ENCODE measurements around the gene FOXP1. TPM values are rescaled to one million over a fixed set of nuclear protein-coding genes. Genes with fewer than 3 reads are reported as not detected.

The FOXP1 gene
- polyA plus RNA-seq, 1 donor from 2014 or later: 5.6 TPM

GRCh38 chr3:71312461-71312860, 271.1 kb downstream of the FOXP1 start:
- H3K79me2 ChIP-seq (replicated peaks; ENCODE audit: insufficient read depth, low read length): no peaks in the 10 kb centered on the region

GRCh38 chr3:71311661-71312046, 271.9 kb downstream of the FOXP1 start:
- no peak overlapping the region for H2AFZ ChIP-seq (ENCODE audit: low read depth, low read length)
- no peaks in the 10 kb centered on the region for H3K79me2 ChIP-seq (replicated peaks; ENCODE audit: insufficient read depth, low read length)
- H3K9me2 ChIP-seq (ENCODE audit: insufficient read depth, low read length): no peaks in the 10 kb centered on the region
- H3K36me3 ChIP-seq (ENCODE audit: insufficient read depth, low read length): no peaks in the 10 kb centered on the region
- no peak overlapping the region for H3K4me3 ChIP-seq (ENCODE audit: low read length)
- H4K20me1 ChIP-seq (ENCODE audit: insufficient read depth): no peaks in the 10 kb centered on the region
- no peak overlapping the region for H3K9ac ChIP-seq (ENCODE audit: low read length)
- H3F3A ChIP-seq (ENCODE audit: insufficient read depth, low read length, poor library complexity, severe bottlenecking): no peaks in the 10 kb centered on the region
- H3K27me3 ChIP-seq (ENCODE audit: insufficient read depth, low read depth, low read length): no peaks in the 10 kb centered on the region
- H3K27ac ChIP-seq (ENCODE audit: low read length): no peak overlapping the region
- H3K9me3 ChIP-seq (ENCODE audit: low read length): no peaks in the 10 kb centered on the region
- H3K4me2 ChIP-seq (ENCODE audit: low read length): no peak overlapping the region
- TF ChIP-seq CTCF (IDR thresholded peaks at IDR 0.05; ENCODE audit: poor library complexity, severe bottlenecking): no peak
- no peak for TF ChIP-seq MXI1 (conservative IDR thresholded peaks at IDR 0.05; ENCODE audit: poor library complexity, severe bottlenecking)
- no peak for TF ChIP-seq EZH2 (IDR thresholded peaks at IDR 0.05; ENCODE audit: borderline replicate concordance, insufficient read depth, low read length, poor library complexity, severe bottlenecking)
- TF ChIP-seq TAF1 (IDR thresholded peaks at IDR 0.05; ENCODE audit: low read depth): no peak
- no peak for TF ChIP-seq SMC3 (conservative IDR thresholded peaks at IDR 0.05; ENCODE audit: poor library complexity)
- no peak for TF ChIP-seq REST (IDR thresholded peaks at IDR 0.05; ENCODE audit: borderline replicate concordance)

More at GRCh38 chr3:71312461-71312860, 271.1 kb downstream of the FOXP1 start:
- no peaks in the 10 kb centered on the region for H3F3A ChIP-seq (ENCODE audit: insufficient read depth, low read length, poor library complexity, severe bottlenecking)
- no peak overlapping the region for H2AFZ ChIP-seq (ENCODE audit: low read depth, low read length)
- H3K27ac ChIP-seq (ENCODE audit: low read length): no peak overlapping the region
- H3K36me3 ChIP-seq (ENCODE audit: insufficient read depth, low read length): no peaks in the 10 kb centered on the region
- H3K9me2 ChIP-seq (ENCODE audit: insufficient read depth, low read length): no peaks in the 10 kb centered on the region
- TF ChIP-seq CTCF (IDR thresholded peaks at IDR 0.05; ENCODE audit: poor library complexity, severe bottlenecking) (no peak), EZH2 (IDR thresholded peaks at IDR 0.05; ENCODE audit: borderline replicate concordance, insufficient read depth, low read length, poor library complexity, severe bottlenecking) (no peak), SMC3 (conservative IDR thresholded peaks at IDR 0.05; ENCODE audit: poor library complexity) (no peak), POLR2AphosphoS5 (IDR thresholded peaks at IDR 0.05) (no peak), RAD21 (conservative IDR thresholded peaks at IDR 0.05) (no peak), TAF1 (IDR thresholded peaks at IDR 0.05; ENCODE audit: low read depth) (no peak), REST (IDR thresholded peaks at IDR 0.05; ENCODE audit: borderline replicate concordance) (no peak), EP300 (conservative IDR thresholded peaks at IDR 0.05; ENCODE audit: poor library complexity, severe bottlenecking) (no peak), MXI1 (conservative IDR thresholded peaks at IDR 0.05; ENCODE audit: poor library complexity, severe bottlenecking) (no peak)
- no peak overlapping the region for H3K4me3 ChIP-seq (ENCODE audit: low read length)
- no peaks in the 10 kb centered on the region for H4K20me1 ChIP-seq (ENCODE audit: insufficient read depth)
- no peak overlapping the region for H3K9ac ChIP-seq (ENCODE audit: low read length)
- H3K9me3 ChIP-seq (ENCODE audit: low read length): no peaks in the 10 kb centered on the region
- H3K4me2 ChIP-seq (ENCODE audit: low read length): no peak overlapping the region
- no peaks in the 10 kb centered on the region for H3K27me3 ChIP-seq (ENCODE audit: insufficient read depth, low read depth, low read length)
